Stimulated activated CD8-positive, alpha-beta memory T cell treated with anti-CD3 and anti-CD28 coated beads, Interleukin-12 subunit alpha, Interleukin-12 subunit beta, amount 100 ng/mL, for 24 hours (primary cell): ENCODE data around the gene ATG2B.

ENCODE experiments used
- DNase-seq: peaks from one replicate; pipeline ENCODE4 v3.0.0-alpha.2; 2020; ENCODE audit errors: extremely low read depth

The ATG2B gene, protein sequence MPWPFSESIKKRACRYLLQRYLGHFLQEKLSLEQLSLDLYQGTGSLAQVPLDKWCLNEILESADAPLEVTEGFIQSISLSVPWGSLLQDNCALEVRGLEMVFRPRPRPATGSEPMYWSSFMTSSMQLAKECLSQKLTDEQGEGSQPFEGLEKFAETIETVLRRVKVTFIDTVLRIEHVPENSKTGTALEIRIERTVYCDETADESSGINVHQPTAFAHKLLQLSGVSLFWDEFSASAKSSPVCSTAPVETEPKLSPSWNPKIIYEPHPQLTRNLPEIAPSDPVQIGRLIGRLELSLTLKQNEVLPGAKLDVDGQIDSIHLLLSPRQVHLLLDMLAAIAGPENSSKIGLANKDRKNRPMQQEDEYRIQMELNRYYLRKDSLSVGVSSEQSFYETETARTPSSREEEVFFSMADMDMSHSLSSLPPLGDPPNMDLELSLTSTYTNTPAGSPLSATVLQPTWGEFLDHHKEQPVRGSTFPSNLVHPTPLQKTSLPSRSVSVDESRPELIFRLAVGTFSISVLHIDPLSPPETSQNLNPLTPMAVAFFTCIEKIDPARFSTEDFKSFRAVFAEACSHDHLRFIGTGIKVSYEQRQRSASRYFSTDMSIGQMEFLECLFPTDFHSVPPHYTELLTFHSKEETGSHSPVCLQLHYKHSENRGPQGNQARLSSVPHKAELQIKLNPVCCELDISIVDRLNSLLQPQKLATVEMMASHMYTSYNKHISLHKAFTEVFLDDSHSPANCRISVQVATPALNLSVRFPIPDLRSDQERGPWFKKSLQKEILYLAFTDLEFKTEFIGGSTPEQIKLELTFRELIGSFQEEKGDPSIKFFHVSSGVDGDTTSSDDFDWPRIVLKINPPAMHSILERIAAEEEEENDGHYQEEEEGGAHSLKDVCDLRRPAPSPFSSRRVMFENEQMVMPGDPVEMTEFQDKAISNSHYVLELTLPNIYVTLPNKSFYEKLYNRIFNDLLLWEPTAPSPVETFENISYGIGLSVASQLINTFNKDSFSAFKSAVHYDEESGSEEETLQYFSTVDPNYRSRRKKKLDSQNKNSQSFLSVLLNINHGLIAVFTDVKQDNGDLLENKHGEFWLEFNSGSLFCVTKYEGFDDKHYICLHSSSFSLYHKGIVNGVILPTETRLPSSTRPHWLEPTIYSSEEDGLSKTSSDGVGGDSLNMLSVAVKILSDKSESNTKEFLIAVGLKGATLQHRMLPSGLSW (N-terminal part only)

GRCh38 chr14:96362965-96363750 lies at the start of gene ATG2B, which contains the start of gene GSKIP:
TSS of gene ATG2B (minus strand) at chr14:96363341. CDS start at chr14:96362976, 365 bp downstream.
TSS of gene GSKIP (plus strand) at chr14:96363526. CDS start at chr14:96382248, 18,722 bp downstream.
- peak; percentile 90 for DNase-seq

GRCh38 chr14:96410119-96410518 lies 47.0 kb upstream of the ATG2B start:
- DNase-seq: no peak

GRCh38 chr14:96409701-96410100 lies 46.6 kb upstream of the ATG2B start:
- DNase-seq: no peak

- DNase-seq: no peak
These were observed 45.5 kb upstream of the ATG2B start for GRCh38 chr14:96408608-96409007.

DNA sequence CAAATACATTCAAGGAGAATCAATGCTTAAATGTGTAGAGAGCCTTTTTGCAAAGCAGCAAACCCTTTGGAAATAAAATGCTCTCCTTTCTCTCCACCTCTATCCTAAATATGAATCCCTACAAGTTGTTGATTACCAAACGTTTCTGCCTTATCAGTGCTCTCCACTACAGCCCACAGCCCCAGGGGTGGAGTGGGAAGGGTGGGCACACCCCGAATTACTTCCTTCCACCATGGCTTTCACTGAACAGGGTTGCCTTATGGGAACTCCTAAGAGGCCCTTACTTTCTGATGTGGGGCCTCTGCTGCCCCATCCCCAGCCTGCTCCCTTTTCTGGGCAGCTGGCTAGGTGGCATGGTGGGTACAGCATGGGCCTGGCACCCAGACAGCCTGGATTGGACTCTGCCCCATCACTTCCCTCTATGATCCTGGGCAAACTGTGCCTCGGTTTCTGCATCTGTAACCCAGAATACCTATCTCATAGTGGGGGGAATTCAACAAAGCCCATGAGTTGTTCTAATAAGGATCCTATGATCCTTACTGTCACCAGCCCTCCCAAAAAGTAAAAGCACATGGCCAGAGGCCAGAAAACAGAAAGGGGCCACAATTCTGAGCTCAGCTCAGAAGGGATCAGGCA lies 44.9 kb upstream of the ATG2B start:
- DNase-seq: no peak

DNA sequence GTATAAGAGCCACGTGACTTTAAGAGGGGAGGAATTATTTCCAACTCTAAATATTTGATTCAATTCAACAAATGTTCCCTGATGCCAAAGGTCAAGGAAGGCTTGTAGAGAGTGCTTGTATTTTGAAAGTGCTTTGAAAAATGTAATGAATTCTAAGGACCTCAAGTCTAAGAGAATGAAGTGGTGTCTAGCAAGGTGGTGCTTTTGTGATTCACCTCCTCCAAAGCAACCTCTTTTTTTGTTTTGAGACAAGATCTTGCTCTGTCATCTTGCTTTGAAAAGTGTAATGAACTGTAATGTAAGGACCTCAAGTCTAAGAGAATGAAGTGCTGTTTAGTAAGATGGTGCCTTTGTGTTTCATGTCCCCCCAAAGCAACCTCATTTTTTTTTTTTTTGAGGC lies 42.5 kb upstream of the ATG2B start:
- DNase-seq: no peak

DNA sequence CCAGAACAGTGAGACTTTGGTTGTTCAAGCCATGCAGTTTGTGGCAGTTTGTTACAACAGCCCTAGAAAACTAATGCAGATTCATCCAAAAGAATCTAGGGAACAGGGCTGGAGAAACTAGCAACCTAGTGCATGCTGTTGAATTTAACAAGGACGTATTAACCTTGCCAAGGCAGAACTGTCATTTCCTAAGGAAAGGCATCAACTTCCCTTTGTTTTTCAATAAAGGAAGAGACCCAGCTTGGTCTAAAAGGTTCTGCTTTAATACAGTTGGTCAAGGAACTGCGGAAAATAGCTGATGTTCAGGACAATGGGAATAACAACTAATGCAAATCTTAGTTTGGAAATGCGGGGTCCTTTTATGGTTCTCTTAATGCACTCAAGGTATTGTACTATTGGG lies 40.3 kb upstream of the ATG2B start:
- no peak for DNase-seq

DNA sequence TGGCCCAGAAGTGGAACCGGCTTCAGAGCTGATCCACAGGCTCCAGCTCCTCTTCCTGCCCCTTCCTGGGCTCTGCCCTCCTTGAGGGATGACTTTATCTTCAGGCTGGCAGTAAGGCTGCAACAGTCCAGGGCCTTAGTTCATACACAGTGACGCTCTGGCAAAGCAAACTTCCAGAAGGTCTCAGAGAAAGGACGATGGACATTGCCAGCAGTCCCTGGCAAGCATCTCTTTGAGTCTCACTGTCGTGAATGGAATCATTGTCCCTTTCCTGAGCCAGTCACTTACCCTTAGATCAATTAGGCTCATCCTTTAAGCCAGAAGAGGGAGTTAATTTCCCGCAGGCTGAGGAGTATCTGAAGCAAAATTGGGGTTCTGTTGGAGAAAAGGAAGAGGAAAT lies 37.4 kb upstream of the ATG2B start:
- no peak for DNase-seq

DNA sequence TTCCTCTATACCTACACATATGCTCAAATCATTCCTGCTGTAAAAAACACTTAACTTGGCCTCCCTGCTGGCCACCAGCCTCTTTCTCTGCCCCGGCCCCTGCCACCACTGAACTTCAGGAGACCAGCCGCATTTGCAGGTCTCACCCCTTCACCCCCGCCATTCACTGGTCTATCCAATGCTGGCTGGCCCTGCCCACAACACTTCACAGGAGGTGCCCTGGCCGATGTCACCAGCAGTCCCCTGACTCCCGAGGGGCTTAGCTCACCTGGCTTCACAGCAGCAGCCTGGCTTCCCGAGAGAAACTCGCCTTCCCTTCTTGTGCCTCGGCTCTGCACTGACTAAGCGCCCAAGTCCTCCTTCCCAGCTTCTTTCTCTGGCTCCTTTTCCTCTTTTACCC lies 36.3 kb upstream of the ATG2B start:
- DNase-seq: no peak

GRCh38 chr14:96398921-96399320 lies 35.8 kb upstream of the ATG2B start:
- DNase-seq: no peak

DNA sequence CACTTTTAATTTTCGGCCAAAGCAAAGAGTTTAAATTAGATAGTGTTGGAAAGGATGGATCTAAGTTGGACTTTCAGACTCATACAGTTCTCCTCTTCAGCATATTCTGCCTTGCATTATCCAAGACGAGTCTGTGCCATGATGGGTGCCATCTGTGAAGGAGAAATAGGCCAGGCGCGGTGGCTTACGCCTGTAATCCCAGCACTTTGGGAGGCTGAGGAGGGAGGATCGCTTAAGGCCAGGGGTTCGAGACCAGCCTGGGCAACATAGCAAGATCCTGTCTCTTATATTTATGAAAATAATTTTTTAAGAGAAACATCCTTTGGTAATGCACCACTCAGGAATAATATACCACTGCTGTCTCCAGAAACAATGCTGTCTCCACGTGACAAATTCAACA lies 35.3 kb upstream of the ATG2B start:
- DNase-seq: no peak

DNA sequence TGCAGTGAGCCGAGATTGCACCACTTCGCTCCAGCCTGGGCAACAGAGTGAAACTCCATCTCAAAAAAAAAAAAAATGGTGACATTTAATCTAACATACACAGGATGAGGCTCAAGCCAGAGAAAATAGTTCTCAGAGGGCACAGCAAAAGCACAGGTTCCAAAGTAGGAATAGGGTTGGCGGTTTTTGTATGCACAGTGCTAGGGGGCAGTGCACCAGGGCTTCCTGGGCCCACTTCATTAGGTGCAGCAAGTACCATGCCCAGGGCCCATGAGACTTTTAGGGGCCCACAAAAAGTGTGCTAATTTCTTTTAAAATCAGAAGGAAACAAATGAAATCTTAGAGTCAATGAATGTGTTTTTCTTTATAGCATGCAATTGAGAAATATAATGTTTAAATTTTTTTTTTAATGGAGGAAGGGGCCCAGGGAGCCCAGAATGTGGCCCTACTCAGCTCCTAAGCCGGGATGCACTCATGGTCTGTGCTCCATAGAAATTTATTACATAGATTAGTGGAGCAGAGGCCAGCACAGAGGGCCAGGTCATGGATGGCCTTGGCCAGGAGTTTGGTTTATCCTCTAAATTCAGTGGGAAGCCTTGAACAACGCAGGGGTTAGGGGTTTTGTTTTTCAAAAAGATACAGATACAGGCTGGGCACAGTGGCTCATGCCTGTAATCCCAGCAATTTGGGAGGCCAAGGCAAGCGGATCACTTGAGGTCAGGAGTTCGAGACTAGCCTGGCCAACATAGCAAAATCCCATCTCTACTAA lies 31.1 kb upstream of the ATG2B start:
- DNase-seq: no peak

- DNase-seq: no peak
These were observed 30.0 kb upstream of the ATG2B start for GRCh38 chr14:96393071-96393691.

DNA sequence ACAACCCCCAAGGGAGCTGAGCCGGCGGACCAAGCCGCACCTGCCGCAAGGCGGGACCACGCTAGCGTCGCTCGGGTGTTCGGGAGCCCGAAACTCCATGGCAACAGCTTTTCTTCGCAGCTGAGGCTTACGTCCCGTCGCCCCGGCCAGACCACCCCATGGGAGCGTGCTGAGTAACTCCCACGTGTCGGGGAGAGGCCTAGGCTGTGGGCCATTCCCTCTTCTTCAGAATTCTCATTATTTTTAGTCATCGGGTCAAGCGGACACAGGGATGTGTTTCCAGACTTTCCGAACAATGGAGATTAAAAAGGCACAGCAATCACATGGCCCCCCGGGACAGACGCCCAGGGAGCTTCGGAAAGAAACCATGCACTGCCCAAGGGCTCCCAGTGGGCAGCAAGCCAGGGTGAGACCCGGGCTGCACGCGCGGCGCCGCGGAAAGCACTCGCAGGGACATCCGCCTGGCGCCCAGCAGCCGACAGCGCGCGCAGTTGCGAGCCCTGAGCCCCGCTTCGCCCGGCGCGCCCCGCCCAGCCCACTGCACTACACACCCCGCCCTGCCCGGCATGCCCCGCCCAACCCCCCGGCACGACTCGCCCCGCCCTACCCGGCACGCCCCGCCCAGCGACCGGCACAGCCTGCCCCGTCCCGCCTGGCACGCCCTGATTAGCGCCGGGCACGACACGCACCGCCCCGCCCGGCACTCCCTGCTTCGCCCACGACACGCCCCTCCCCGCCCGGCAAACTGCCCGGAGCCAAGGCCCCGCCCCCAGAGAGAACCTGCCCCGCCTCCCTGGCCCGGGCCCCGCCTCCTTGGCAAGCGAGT lies 28.4 kb upstream of the ATG2B start:
- DNase-seq: peak; percentile 99

GRCh38 chr14:96390965-96391292 lies 27.8 kb upstream of the ATG2B start:
- DNase-seq: no peak

DNA sequence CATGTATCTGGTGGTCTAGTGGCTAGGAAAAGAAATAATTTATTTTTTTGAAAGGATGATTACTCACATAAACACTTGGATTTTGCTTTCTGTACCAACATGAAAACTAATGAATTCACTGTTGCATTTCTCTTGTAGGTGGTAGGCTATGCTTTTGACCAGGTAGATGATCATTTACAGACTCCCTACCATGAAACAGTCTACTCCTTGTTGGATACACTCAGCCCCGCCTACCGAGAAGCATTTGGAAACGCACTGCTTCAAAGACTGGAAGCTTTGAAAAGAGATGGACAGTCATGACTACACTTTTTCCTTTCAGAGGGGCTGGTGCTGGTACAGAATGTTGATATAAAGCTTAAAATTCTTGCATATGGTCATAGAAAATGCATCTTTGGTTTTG lies 22.2 kb upstream of the ATG2B start:
- no peak for DNase-seq

DNA sequence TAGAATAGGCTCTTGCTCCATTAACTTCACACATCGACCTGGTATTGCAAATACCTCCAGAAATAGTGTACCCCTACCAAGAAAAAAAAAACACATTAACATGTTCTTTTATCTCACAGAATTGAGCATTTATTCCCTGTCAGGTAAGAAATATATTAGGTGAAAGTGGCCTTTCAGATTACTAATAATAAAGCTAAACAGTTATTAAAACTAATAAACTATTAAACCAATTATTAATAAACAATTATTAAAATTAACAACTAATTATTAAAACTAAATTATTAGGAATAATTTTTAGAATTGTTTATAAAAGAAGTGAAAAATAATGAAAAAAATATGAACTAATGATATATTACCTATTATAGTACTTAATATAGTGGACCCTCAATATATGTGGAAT lies 21.6 kb upstream of the ATG2B start:
- DNase-seq: no peak

DNA sequence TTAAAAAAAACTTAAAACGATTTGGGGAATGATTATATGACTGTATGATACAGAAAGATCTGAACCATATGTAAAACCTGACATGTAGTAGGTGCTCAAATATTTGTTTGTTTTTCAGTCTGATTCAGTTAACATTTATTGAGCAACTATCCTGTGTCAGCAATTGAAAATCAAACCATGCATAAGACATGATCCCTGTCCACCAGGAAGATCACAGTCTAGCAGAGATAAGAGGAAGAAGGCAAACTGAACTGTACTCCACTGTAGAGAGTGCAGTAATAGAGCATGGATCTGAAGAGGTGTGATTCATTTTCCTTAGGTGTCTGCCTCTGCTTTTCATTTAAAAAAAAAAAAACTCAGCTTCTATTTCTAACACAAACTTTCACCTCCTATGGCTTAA lies 20.9 kb upstream of the ATG2B start:
- no peak for DNase-seq

GRCh38 chr14:96383445-96383844 lies 20.3 kb upstream of the ATG2B start:
- DNase-seq: no peak
